ENCODE data around the gene PPP3CA. TPM values are rescaled to one million over a fixed set of nuclear protein-coding genes. Genes with fewer than 3 reads are reported as not detected.

Gene PPP3CA
- total RNA-seq, 2 experiments from 2014 or later = 12.9 to 13.8 TPM

DNA sequence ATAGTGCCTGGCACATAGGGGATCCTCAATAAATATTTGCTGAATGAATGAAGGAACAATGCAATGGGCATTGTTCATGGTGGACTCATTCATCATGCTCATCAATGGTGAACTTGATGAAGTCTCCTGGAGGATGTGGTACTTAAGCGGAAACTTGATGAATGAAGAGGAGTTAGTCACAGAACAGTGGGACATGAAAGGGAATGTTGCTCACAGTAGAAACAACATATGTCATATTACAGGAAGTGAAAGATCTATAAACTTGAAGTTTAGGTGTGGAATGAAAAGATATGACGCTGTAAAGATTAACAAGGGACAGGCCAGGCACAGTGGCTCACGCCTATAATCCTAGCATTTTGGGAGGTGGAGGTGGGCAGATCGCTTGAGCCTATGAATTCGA is 224.1 kb downstream of the PPP3CA start:
- ATAC-seq (ENCODE audit: poor library complexity) = no peak
- TF ChIP-seq CTCF (IDR thresholded peaks at IDR 0.05) = no peak
- Mint-ChIP-seq H3K27me3 (no peaks in the 10 kb centered on the region), H3K36me3 (ENCODE audit: low read depth) (no peaks in the 10 kb centered on the region), H3K4me1 (ENCODE audit: low read depth) (peaks cover 18% of the 10 kb centered on the region), H3K9me3 (no peaks in the 10 kb centered on the region), H3K27ac (no peak overlapping the region), H3K4me3 (no peak overlapping the region)
- intact Hi-C loops (cut with DNase I, micrococcal nuclease) = no loop called here
- CTCF ChIA-PET = no interaction called here
- POLR2A ChIA-PET = no interaction called here
- H3K9me3 ChIP-seq (ENCODE audit: control insufficient read depth in 1 of 2, insufficient read depth in 1 of 2, low read length in 2 of 2) = no peaks in the 10 kb centered on the region
- no peak overlapping the region for H3K4me3 ChIP-seq (ENCODE audit: low read length)
- H3K27me3 ChIP-seq (ENCODE audit: control insufficient read depth in 1 of 2, insufficient read depth in 2 of 2, low read length in 2 of 2) = no peaks in the 10 kb centered on the region
- DNase-seq = no peak
- no peaks in the 10 kb centered on the region for H3K4me1 ChIP-seq (ENCODE audit: insufficient read depth, low read length)
- no peaks in the 10 kb centered on the region for H3K36me3 ChIP-seq (ENCODE audit: insufficient read depth, low read length)
- no peak overlapping the region for H3K27ac ChIP-seq (ENCODE audit: low read depth in 1 of 2, low read length in 2 of 2)

DNA sequence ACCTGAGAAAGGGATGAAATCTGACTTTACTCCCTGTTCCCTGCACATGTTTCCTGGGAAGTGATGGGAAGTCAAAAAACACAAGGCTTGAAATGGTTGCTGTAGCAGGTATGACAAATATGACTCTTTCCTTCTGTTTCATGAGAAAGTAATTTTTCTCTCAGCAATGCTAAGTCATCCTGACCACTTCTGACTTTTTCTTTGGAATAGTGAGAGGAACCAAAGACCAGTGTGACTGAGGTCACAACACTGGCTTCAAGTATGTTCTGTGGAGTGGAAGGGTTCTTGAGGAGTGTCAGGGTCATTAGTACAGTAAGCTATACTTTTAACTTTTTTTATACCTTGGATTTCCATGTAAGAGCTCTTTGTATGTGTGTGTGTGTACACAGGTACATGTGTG is 225.3 kb downstream of the PPP3CA start:
- Histone ChIP-seq H3K36me3 (ENCODE audit: insufficient read depth, low read length) (no peaks in the 10 kb centered on the region), H3K4me3 (ENCODE audit: low read length) (no peak overlapping the region), H3K4me1 (ENCODE audit: insufficient read depth, low read length) (no peaks in the 10 kb centered on the region), H3K27me3 (ENCODE audit: control insufficient read depth in 1 of 2, insufficient read depth in 2 of 2, low read length in 2 of 2) (no peaks in the 10 kb centered on the region), H3K27ac (ENCODE audit: low read depth in 1 of 2, low read length in 2 of 2) (no peak overlapping the region), H3K9me3 (ENCODE audit: control insufficient read depth in 1 of 2, insufficient read depth in 1 of 2, low read length in 2 of 2) (no peaks in the 10 kb centered on the region)
- POLR2A ChIA-PET = no interaction called here
- DNase-seq = no peak
- H3K27me3 Mint-ChIP-seq = no peaks in the 10 kb centered on the region
- no peaks in the 10 kb centered on the region for H3K36me3 Mint-ChIP-seq (ENCODE audit: low read depth)
- no peak overlapping the region for H3K4me3 Mint-ChIP-seq
- no peaks in the 10 kb centered on the region for H3K9me3 Mint-ChIP-seq
- CTCF ChIA-PET = no interaction called here
- no peak for TF ChIP-seq CTCF (IDR thresholded peaks at IDR 0.05)
- no peak overlapping the region for H3K27ac Mint-ChIP-seq
- ATAC-seq (ENCODE audit: poor library complexity) = no peak
- peaks cover 18% of the 10 kb centered on the region for H3K4me1 Mint-ChIP-seq (ENCODE audit: low read depth)
- intact Hi-C loops (cut with DNase I, micrococcal nuclease) = no loop called here

DNA sequence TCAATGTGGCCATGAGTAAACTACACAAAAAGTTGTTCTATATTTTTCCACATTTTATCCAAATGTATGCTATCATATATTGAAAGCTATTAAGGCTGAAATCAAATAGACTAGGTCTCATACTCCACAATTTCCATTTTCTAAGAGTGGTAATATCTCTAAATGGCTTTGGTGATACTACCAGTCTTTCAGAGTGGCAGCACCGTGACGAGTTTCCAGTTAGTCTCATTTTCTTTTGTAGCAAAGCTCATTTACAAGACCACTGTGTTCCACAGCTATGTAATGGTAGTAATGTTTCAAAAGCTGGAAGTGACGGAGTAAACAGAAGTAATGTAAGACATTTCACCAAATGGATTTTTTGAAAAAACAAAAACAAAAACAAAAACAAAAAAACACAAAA is 228.2 kb downstream of the PPP3CA start:
- H3K27ac Mint-ChIP-seq = no peak overlapping the region
- H3K4me3 ChIP-seq (ENCODE audit: low read length) = no peak overlapping the region
- no peaks in the 10 kb centered on the region for H3K9me3 ChIP-seq (ENCODE audit: control insufficient read depth in 1 of 2, insufficient read depth in 1 of 2, low read length in 2 of 2)
- no peaks in the 10 kb centered on the region for H3K9me3 Mint-ChIP-seq
- H3K27ac ChIP-seq (ENCODE audit: low read depth in 1 of 2, low read length in 2 of 2) = no peak overlapping the region
- H3K4me1 ChIP-seq (ENCODE audit: insufficient read depth, low read length) = no peaks in the 10 kb centered on the region
- ChIA-PET CTCF (interaction anchor here (0.7 kb wide), 1 partner anchor 722 kb away, joined by 3 read pairs; no protein-coding TSS in a partner anchor), POLR2A (interaction anchor here (0.7 kb wide), 2 partner anchors 87 to 1708 kb away, joined by 3 read pairs; no protein-coding TSS in a partner anchor)
- no peaks in the 10 kb centered on the region for H3K27me3 Mint-ChIP-seq
- ATAC-seq (ENCODE audit: poor library complexity) (no peak), DNase-seq (no peak)
- no peak for TF ChIP-seq CTCF (IDR thresholded peaks at IDR 0.05)
- H3K4me1 Mint-ChIP-seq (ENCODE audit: low read depth) = peaks cover 8% of the 10 kb centered on the region
- no peaks in the 10 kb centered on the region for H3K36me3 ChIP-seq (ENCODE audit: insufficient read depth, low read length)
- intact Hi-C loops (cut with DNase I, micrococcal nuclease) = loop anchor here in 1 of 2 experiments (10.0 kb wide), 1 partner anchor 484 kb away; no protein-coding TSS in a partner anchor
- no peaks in the 10 kb centered on the region for H3K27me3 ChIP-seq (ENCODE audit: control insufficient read depth in 1 of 2, insufficient read depth in 2 of 2, low read length in 2 of 2)
- no peak overlapping the region for H3K4me3 Mint-ChIP-seq
- H3K36me3 Mint-ChIP-seq (ENCODE audit: low read depth) = no peaks in the 10 kb centered on the region

Data from CD4-positive, alpha-beta T cell (primary cell).